Cardiac muscle cell (in vitro differentiated cells and primary cell): ENCODE measurements around the gene CHCHD6. TPM values are rescaled to one million over a fixed set of nuclear protein-coding genes. Genes with fewer than 3 reads are reported as not detected.

Experiments
- DNase-seq, 2 donors: peaks; one replicate each; pipeline versions ENCODE4 v3.0.0 to v3.0.0-alpha.2; 2010 to 2017; ENCODE audit warnings: low read depth in 1 of 2, low spot score in 1 of 2
- H3K27ac ChIP-seq: fragments of 200-600 bp; sonication (generic); 2 replicates; pipeline ENCODE4 v1.5.1; 2016
- H3K27me3 ChIP-seq: fragments of 200-600 bp; sonication (generic); 2 replicates; pipeline ENCODE4 v1.6.0; 2016; ENCODE audit warnings: control low read depth
- H3K36me3 ChIP-seq: fragments of 200-600 bp; sonication (generic); 2 replicates; pipeline ENCODE4 v1.5.1; 2016; ENCODE audit warnings: control low read depth
- H3K4me1 ChIP-seq: fragments of 200-600 bp; sonication (generic); 2 replicates; pipeline ENCODE4 v1.8.1; 2017; ENCODE audit warnings: low read depth, mild to moderate bottlenecking, mixed run types
- H3K4me3 ChIP-seq: fragments of 200-600 bp; sonication (generic); 2 replicates; pipeline ENCODE4 v1.5.1; 2016; ENCODE audit warnings: mild to moderate bottlenecking
- H3K9me3 ChIP-seq: fragments of 200-600 bp; sonication (generic); 2 replicates; pipeline ENCODE4 v1.5.1; 2017; ENCODE audit warnings: low read depth, mild to moderate bottlenecking, control low read depth
- CTCF ChIP-seq: IDR thresholded peaks from 2 replicates; pipeline ENCODE4 v1.5.1; 2012; ENCODE audit warnings: low read depth, mild to moderate bottlenecking, low read length
- polyA plus RNA-seq: library from polyadenylated mRNA; unstranded; fragments of >200 nt; fragmentation: Nextera tagmentation; extraction: Ambion mirVana; gene quantifications from 2 replicates; pipeline ENCODE4 v1.2.1, GENCODE V29; 2016
- total RNA-seq: library from RNA; depleted of rRNA; stranded (reverse); fragments of >200 nt; gene quantifications from 2 replicates; pipeline ENCODE4 v1.2.3, GENCODE V29; 2016

Gene CHCHD6
- total and polyA plus RNA-seq, 2 experiments from 2014 or later: 76.0 to 102 TPM

GRCh38 chr3:126939338-126939718 lies 235.3 kb downstream of the CHCHD6 start:
- Histone ChIP-seq H3K4me3 (no peak overlapping the region), H3K9me3 (no peaks in the 10 kb centered on the region), H3K4me1 (peaks cover 13% of the 10 kb centered on the region), H3K27ac (no peak overlapping the region), H3K36me3 (no peaks in the 10 kb centered on the region), H3K27me3 (no peaks in the 10 kb centered on the region)
- TF ChIP-seq CTCF: peak; percentile 9
- peak in 1 of 2 donors; percentile 36 for DNase-seq

GRCh38 chr3:126939733-126940132 lies 235.7 kb downstream of the CHCHD6 start:
- no peak for DNase-seq
- Histone ChIP-seq H3K27me3 (no peaks in the 10 kb centered on the region), H3K4me3 (no peak overlapping the region), H3K27ac (no peak overlapping the region), H3K36me3 (no peaks in the 10 kb centered on the region), H3K4me1 (peaks cover 13% of the 10 kb centered on the region), H3K9me3 (no peaks in the 10 kb centered on the region)
- no peak for TF ChIP-seq CTCF

GRCh38 chr3:126941721-126942270 lies 237.8 kb downstream of the CHCHD6 start:
- H3K27me3 ChIP-seq: no peaks in the 10 kb centered on the region
- no peaks in the 10 kb centered on the region for H3K36me3 ChIP-seq
- H3K27ac ChIP-seq: no peak overlapping the region
- H3K4me1 ChIP-seq: peaks cover 13% of the 10 kb centered on the region
- no peak for TF ChIP-seq CTCF
- no peak overlapping the region for H3K4me3 ChIP-seq
- no peaks in the 10 kb centered on the region for H3K9me3 ChIP-seq
- DNase-seq: no peak

GRCh38 chr3:126944089-126944965 lies 240.3 kb downstream of the CHCHD6 start:
- no peak for TF ChIP-seq CTCF
- Histone ChIP-seq H3K9me3 (no peaks in the 10 kb centered on the region), H3K27ac (no peak overlapping the region), H3K4me3 (no peak overlapping the region), H3K27me3 (no peaks in the 10 kb centered on the region), H3K36me3 (no peaks in the 10 kb centered on the region), H3K4me1 (peaks cover 10% of the 10 kb centered on the region)
- no peak for DNase-seq

- Histone ChIP-seq H3K27ac (no peak overlapping the region), H3K36me3 (no peaks in the 10 kb centered on the region), H3K9me3 (no peaks in the 10 kb centered on the region), H3K4me3 (no peak overlapping the region), H3K4me1 (peaks cover 4% of the 10 kb centered on the region), H3K27me3 (no peaks in the 10 kb centered on the region)
- TF ChIP-seq CTCF: peak; percentile 9
- no peak for DNase-seq
Observed at GRCh38 chr3:126945171-126945721, 241.2 kb downstream of the CHCHD6 start.
